Right ventricle myocardium inferior (tissue), 1 donor: ENCODE measurements around the gene CDX1. TPM values are rescaled to one million over a fixed set of nuclear protein-coding genes. Genes with fewer than 3 reads are reported as not detected.
"Not testable (repeated sequence)": the region's sequence is repeated elsewhere in the genome, so short reads cannot be mapped to it uniquely, and the experiment has no call there.

Experiments
- ATAC-seq: fragments of 200-7000 bp; cut with Tn5 transposase; one replicate; pipeline ENCODE4 v1.9.1; 2020; ENCODE audit warnings: mild to moderate bottlenecking, moderate library complexity
- DNase-seq: peaks from one replicate; pipeline ENCODE4 v3.0.0; 2021; ENCODE audit errors: missing footprints
- intact Hi-C: fragments of 100-400 bp; cut with DNase I; formaldehyde crosslinking; loops from one replicate; pipeline ENCODE4 v1.11.0; 2022
- total RNA-seq: library from RNA; stranded (reverse); fragmentation: NEBNext Ultra II Directional; extraction: Animal tissue kit (Norgen Biotek cat#: 25700); gene quantifications from one replicate; pipeline ENCODE4 v1.2.1, GENCODE V29; 2021
- donor health status: DM: no; HTN: yes; CAD: no; lungs with severe emphysema.

Gene CDX1
- total RNA-seq, 1 donor from 2014 or later, result not detected

- no peak for ATAC-seq
Observed at GRCh38 chr5:150211156-150212030, 44.8 kb downstream of the CDX1 start.

GRCh38 chr5:150213530-150213929, 47.0 kb downstream of the CDX1 start:
- DNase-seq (no peak), ATAC-seq (peak; percentile 33)
- intact Hi-C loops, result no loop called here

More at GRCh38 chr5:150211156-150212030, 44.8 kb downstream of the CDX1 start:
- DNase-seq, result no peak
- intact Hi-C loops, result no loop called here

GRCh38 chr5:150214289-150214688, 47.7 kb downstream of the CDX1 start:
- ATAC-seq, result peak; percentile 27
- intact Hi-C loops, result no loop called here
- DNase-seq, result no peak

GRCh38 chr5:150215979-150216944, 49.7 kb downstream of the CDX1 start:
- intact Hi-C loops, result no loop called here
- DNase-seq (no peak), ATAC-seq (no peak)

GRCh38 chr5:150217038-150217437, 50.5 kb downstream of the CDX1 start:
- no peak for DNase-seq
- ATAC-seq, result no peak
- intact Hi-C loops, result no loop called here

- intact Hi-C loops, result loop anchor here (1.0 kb wide), 3 partner anchors 57 to 194 kb away; no protein-coding TSS in a partner anchor
- peak; percentile 83 for ATAC-seq
- DNase-seq, result peak; percentile 89
Observed at GRCh38 chr5:150217873-150218692, 51.5 kb downstream of the CDX1 start.

- no peak for DNase-seq
Observed at GRCh38 chr5:150218693-150219035, 52.1 kb downstream of the CDX1 start.

GRCh38 chr5:150219142-150219541, 52.6 kb downstream of the CDX1 start:
- intact Hi-C loops, result no loop called here
- DNase-seq, result no peak

More at GRCh38 chr5:150218693-150219035, 52.1 kb downstream of the CDX1 start:
- intact Hi-C loops, result loop anchor here (1.0 kb wide), 3 partner anchors 57 to 194 kb away; no protein-coding TSS in a partner anchor
- ATAC-seq, result no peak

GRCh38 chr5:150219861-150220260, 53.3 kb downstream of the CDX1 start:
- ATAC-seq (no peak), DNase-seq (no peak)
- intact Hi-C loops, result no loop called here

More at GRCh38 chr5:150219142-150219541, 52.6 kb downstream of the CDX1 start:
- no peak for ATAC-seq

- DNase-seq (no peak), ATAC-seq (no peak)
- intact Hi-C loops, result no loop called here
Observed at GRCh38 chr5:150221471-150221870, 54.9 kb downstream of the CDX1 start.

- intact Hi-C loops, result no loop called here
- ATAC-seq, result no peak
- no peak for DNase-seq
Observed at GRCh38 chr5:150222906-150223305, 56.3 kb downstream of the CDX1 start.

- intact Hi-C loops, result no loop called here
- no peak for ATAC-seq
- DNase-seq, result no peak
Observed at GRCh38 chr5:150223474-150223873, 56.9 kb downstream of the CDX1 start.

- intact Hi-C loops, result no loop called here
- no peak for ATAC-seq
Observed at GRCh38 chr5:150224483-150225027, 58.0 kb downstream of the CDX1 start.

GRCh38 chr5:150227036-150227435, 60.5 kb downstream of the CDX1 start:
- intact Hi-C loops, result no loop called here
- DNase-seq (no peak), ATAC-seq (no peak)

More at GRCh38 chr5:150224483-150225027, 58.0 kb downstream of the CDX1 start:
- DNase-seq, result no peak

GRCh38 chr5:150227606-150228273, 61.2 kb downstream of the CDX1 start:
- intact Hi-C loops, result no loop called here
- no peak for ATAC-seq
- DNase-seq, result no peak

GRCh38 chr5:150229571-150229970, 63.0 kb downstream of the CDX1 start:
- DNase-seq, result no peak
- no peak for ATAC-seq
- intact Hi-C loops, result no loop called here

GRCh38 chr5:150230842-150231241, 64.3 kb downstream of the CDX1 start:
- no peak for DNase-seq
- ATAC-seq, result no peak
- intact Hi-C loops, result no loop called here

GRCh38 chr5:150233706-150234105, 67.1 kb downstream of the CDX1 start:
- ATAC-seq, DNase-seq, intact Hi-C loops: not testable (repeated sequence)
